Measurements from ENCODE around the gene SVEP1.

SVEP1 gene

GRCh38 chr9:110499608-110500007 lies 79.9 kb downstream of the SVEP1 start:
- no peaks in the 10 kb centered on the region for H3K9me3 ChIP-seq (ENCODE audit: control insufficient read depth, low read length)
- no peaks in the 10 kb centered on the region for H3K27me3 ChIP-seq (ENCODE audit: control insufficient read depth, insufficient read depth, low read length, poor library complexity, severe bottlenecking)
- no peaks in the 10 kb centered on the region for H3K4me1 ChIP-seq (ENCODE audit: control insufficient read depth, insufficient read depth, low read length)
- H3K27ac ChIP-seq (ENCODE audit: insufficient read depth, low read depth, low read length, poor library complexity, severe bottlenecking), result no peak overlapping the region
- H3K4me3 ChIP-seq (ENCODE audit: insufficient read depth, low read depth, low read length), result no peak overlapping the region
- WGBS, 2 experiments, result 92 to 100% methylated on average over 1 of the region's 1 CpG
- H3K36me3 ChIP-seq (ENCODE audit: control insufficient read depth, insufficient read depth, low read length), result no peaks in the 10 kb centered on the region

- H3K9me3 ChIP-seq (ENCODE audit: control insufficient read depth, low read length), result no peaks in the 10 kb centered on the region
- no peaks in the 10 kb centered on the region for H3K27me3 ChIP-seq (ENCODE audit: control insufficient read depth, insufficient read depth, low read length, poor library complexity, severe bottlenecking)
- no peak overlapping the region for H3K4me3 ChIP-seq (ENCODE audit: insufficient read depth, low read depth, low read length)
- no peaks in the 10 kb centered on the region for H3K4me1 ChIP-seq (ENCODE audit: control insufficient read depth, insufficient read depth, low read length)
- no peak overlapping the region for H3K27ac ChIP-seq (ENCODE audit: insufficient read depth, low read depth, low read length, poor library complexity, severe bottlenecking)
- H3K36me3 ChIP-seq (ENCODE audit: control insufficient read depth, insufficient read depth, low read length), result no peaks in the 10 kb centered on the region
These were observed 92.3 kb downstream of the SVEP1 start for GRCh38 chr9:110487196-110487595.

GRCh38 chr9:110486218-110486617 lies 93.3 kb downstream of the SVEP1 start:
- Histone ChIP-seq H3K4me1 (ENCODE audit: control insufficient read depth, insufficient read depth, low read length) (no peaks in the 10 kb centered on the region), H3K27ac (ENCODE audit: insufficient read depth, low read depth, low read length, poor library complexity, severe bottlenecking) (no peak overlapping the region), H3K9me3 (ENCODE audit: control insufficient read depth, low read length) (no peaks in the 10 kb centered on the region), H3K36me3 (ENCODE audit: control insufficient read depth, insufficient read depth, low read length) (no peaks in the 10 kb centered on the region), H3K4me3 (ENCODE audit: insufficient read depth, low read depth, low read length) (no peak overlapping the region), H3K27me3 (ENCODE audit: control insufficient read depth, insufficient read depth, low read length, poor library complexity, severe bottlenecking) (no peaks in the 10 kb centered on the region)
- 86 to 88% methylated on average over 1 of the region's 1 CpG for WGBS, 2 experiments

GRCh38 chr9:110479481-110479880 lies 100.1 kb downstream of the SVEP1 start:
- no peaks in the 10 kb centered on the region for H3K9me3 ChIP-seq (ENCODE audit: control insufficient read depth, low read length)
- 87 to 95% methylated on average over 5 of the region's 5 CpGs for WGBS, 2 experiments
- no peaks in the 10 kb centered on the region for H3K4me1 ChIP-seq (ENCODE audit: control insufficient read depth, insufficient read depth, low read length)
- no peak overlapping the region for H3K27ac ChIP-seq (ENCODE audit: insufficient read depth, low read depth, low read length, poor library complexity, severe bottlenecking)
- no peak overlapping the region for H3K4me3 ChIP-seq (ENCODE audit: insufficient read depth, low read depth, low read length)
- no peaks in the 10 kb centered on the region for H3K36me3 ChIP-seq (ENCODE audit: control insufficient read depth, insufficient read depth, low read length)
- H3K27me3 ChIP-seq (ENCODE audit: control insufficient read depth, insufficient read depth, low read length, poor library complexity, severe bottlenecking), result no peaks in the 10 kb centered on the region

GRCh38 chr9:110476251-110476650 lies 103.3 kb downstream of the SVEP1 start:
- Histone ChIP-seq H3K4me3 (ENCODE audit: insufficient read depth, low read depth, low read length) (no peak overlapping the region), H3K4me1 (ENCODE audit: control insufficient read depth, insufficient read depth, low read length) (no peaks in the 10 kb centered on the region), H3K27ac (ENCODE audit: insufficient read depth, low read depth, low read length, poor library complexity, severe bottlenecking) (no peak overlapping the region), H3K9me3 (ENCODE audit: control insufficient read depth, low read length) (no peaks in the 10 kb centered on the region), H3K36me3 (ENCODE audit: control insufficient read depth, insufficient read depth, low read length) (no peaks in the 10 kb centered on the region), H3K27me3 (ENCODE audit: control insufficient read depth, insufficient read depth, low read length, poor library complexity, severe bottlenecking) (no peaks in the 10 kb centered on the region)
- WGBS, 2 experiments, result 28 to 29% methylated on average over 3 of the region's 3 CpGs

- Histone ChIP-seq H3K27ac (ENCODE audit: insufficient read depth, low read depth, low read length, poor library complexity, severe bottlenecking) (no peak overlapping the region), H3K27me3 (ENCODE audit: control insufficient read depth, insufficient read depth, low read length, poor library complexity, severe bottlenecking) (no peaks in the 10 kb centered on the region), H3K9me3 (ENCODE audit: control insufficient read depth, low read length) (no peaks in the 10 kb centered on the region), H3K4me3 (ENCODE audit: insufficient read depth, low read depth, low read length) (no peak overlapping the region), H3K36me3 (ENCODE audit: control insufficient read depth, insufficient read depth, low read length) (no peaks in the 10 kb centered on the region), H3K4me1 (ENCODE audit: control insufficient read depth, insufficient read depth, low read length) (no peaks in the 10 kb centered on the region)
- WGBS, 2 experiments, result 86 to 88% methylated on average over 6 of the region's 6 CpGs
These were observed 107.4 kb downstream of the SVEP1 start for GRCh38 chr9:110472111-110472510.

GRCh38 chr9:110468950-110469349 lies 110.6 kb downstream of the SVEP1 start:
- 89 to 92% methylated on average over 4 to 5 of the region's 5 CpGs for WGBS, 2 experiments
- H3K9me3 ChIP-seq (ENCODE audit: control insufficient read depth, low read length), result no peaks in the 10 kb centered on the region
- H3K27ac ChIP-seq (ENCODE audit: insufficient read depth, low read depth, low read length, poor library complexity, severe bottlenecking), result no peak overlapping the region
- H3K4me3 ChIP-seq (ENCODE audit: insufficient read depth, low read depth, low read length), result no peak overlapping the region
- H3K27me3 ChIP-seq (ENCODE audit: control insufficient read depth, insufficient read depth, low read length, poor library complexity, severe bottlenecking), result no peaks in the 10 kb centered on the region
- no peaks in the 10 kb centered on the region for H3K36me3 ChIP-seq (ENCODE audit: control insufficient read depth, insufficient read depth, low read length)
- H3K4me1 ChIP-seq (ENCODE audit: control insufficient read depth, insufficient read depth, low read length), result no peaks in the 10 kb centered on the region

GRCh38 chr9:110465190-110465589 lies 114.4 kb downstream of the SVEP1 start:
- 86 to 92% methylated on average over 1 of the region's 3 CpGs for WGBS, 2 experiments
- no peak overlapping the region for H3K4me3 ChIP-seq (ENCODE audit: insufficient read depth, low read depth, low read length)
- H3K4me1 ChIP-seq (ENCODE audit: control insufficient read depth, insufficient read depth, low read length), result no peaks in the 10 kb centered on the region
- H3K27me3 ChIP-seq (ENCODE audit: control insufficient read depth, insufficient read depth, low read length, poor library complexity, severe bottlenecking), result no peaks in the 10 kb centered on the region
- no peak overlapping the region for H3K27ac ChIP-seq (ENCODE audit: insufficient read depth, low read depth, low read length, poor library complexity, severe bottlenecking)
- H3K9me3 ChIP-seq (ENCODE audit: control insufficient read depth, low read length), result no peaks in the 10 kb centered on the region
- H3K36me3 ChIP-seq (ENCODE audit: control insufficient read depth, insufficient read depth, low read length), result no peaks in the 10 kb centered on the region

- H3K27me3 ChIP-seq (ENCODE audit: control insufficient read depth, insufficient read depth, low read length, poor library complexity, severe bottlenecking), result no peaks in the 10 kb centered on the region
- H3K9me3 ChIP-seq (ENCODE audit: control insufficient read depth, low read length), result no peaks in the 10 kb centered on the region
- no peaks in the 10 kb centered on the region for H3K4me1 ChIP-seq (ENCODE audit: control insufficient read depth, insufficient read depth, low read length)
- no peaks in the 10 kb centered on the region for H3K36me3 ChIP-seq (ENCODE audit: control insufficient read depth, insufficient read depth, low read length)
- no peak overlapping the region for H3K4me3 ChIP-seq (ENCODE audit: insufficient read depth, low read depth, low read length)
- 65 to 82% methylated on average over 1 of the region's 1 CpG for WGBS, 2 experiments
- H3K27ac ChIP-seq (ENCODE audit: insufficient read depth, low read depth, low read length, poor library complexity, severe bottlenecking), result no peak overlapping the region
These were observed 115.2 kb downstream of the SVEP1 start for GRCh38 chr9:110464321-110464720.

- Histone ChIP-seq H3K36me3 (ENCODE audit: control insufficient read depth, insufficient read depth, low read length) (no peaks in the 10 kb centered on the region), H3K27me3 (ENCODE audit: control insufficient read depth, insufficient read depth, low read length, poor library complexity, severe bottlenecking) (no peaks in the 10 kb centered on the region), H3K4me3 (ENCODE audit: insufficient read depth, low read depth, low read length) (no peak overlapping the region), H3K9me3 (ENCODE audit: control insufficient read depth, low read length) (no peaks in the 10 kb centered on the region), H3K4me1 (ENCODE audit: control insufficient read depth, insufficient read depth, low read length) (no peaks in the 10 kb centered on the region), H3K27ac (ENCODE audit: insufficient read depth, low read depth, low read length, poor library complexity, severe bottlenecking) (no peak overlapping the region)
- WGBS, 2 experiments, result 80 to 98% methylated on average over 2 to 3 of the region's 3 CpGs
These were observed 116.0 kb downstream of the SVEP1 start for GRCh38 chr9:110463499-110463898.

GRCh38 chr9:110457245-110457644 lies 122.3 kb downstream of the SVEP1 start:
- Histone ChIP-seq H3K4me1 (ENCODE audit: control insufficient read depth, insufficient read depth, low read length) (no peaks in the 10 kb centered on the region), H3K27me3 (ENCODE audit: control insufficient read depth, insufficient read depth, low read length, poor library complexity, severe bottlenecking) (no peaks in the 10 kb centered on the region), H3K4me3 (ENCODE audit: insufficient read depth, low read depth, low read length) (no peak overlapping the region), H3K36me3 (ENCODE audit: control insufficient read depth, insufficient read depth, low read length) (no peaks in the 10 kb centered on the region), H3K9me3 (ENCODE audit: control insufficient read depth, low read length) (no peaks in the 10 kb centered on the region), H3K27ac (ENCODE audit: insufficient read depth, low read depth, low read length, poor library complexity, severe bottlenecking) (no peak overlapping the region)
- 70 to 72% methylated on average over 3 of the region's 3 CpGs for WGBS, 2 experiments

All from ectodermal cell (in vitro differentiated cells).